Measurements from ENCODE around the gene ZNF205. TPM values are rescaled to one million over a fixed set of nuclear protein-coding genes. Genes with fewer than 3 reads are reported as not detected.

ZNF205 gene
- total and polyA plus RNA-seq, 2 of the 8 experiments (the other 6 are each of a cell fraction or from before 2014, with no cell fraction given), result 19.1 to 19.9 TPM

GRCh38 chr16:3140603-3141427 lies 28.4 kb downstream of the ZNF205 start:
- no peaks in the 10 kb centered on the region for H3K27me3 ChIP-seq (replicated peaks in 1 of 4; ENCODE audit: control insufficient read depth in 3 of 4, extremely low read depth in 1 of 4, insufficient read depth in 3 of 4, low read length in 3 of 4)
- ChIA-PET POLR2A (ENCODE audit: partially characterized antibody) (interaction anchor here (0.9 to 1.9 kb wide), 8 partner anchors 9 to 92 kb away, joined by 3 to 8 read pairs (median 4); partner anchors contain the start of gene ZSCAN10), CTCF (ENCODE audit: partially characterized antibody) (interaction anchor here (0.6 to 17.4 kb wide), 9 partner anchors 9 to 77 kb away, joined by 3 to 619 read pairs (median 6); partner anchors contain the start of genes ZNF205 and ZSCAN10)
- no peak overlapping the region for H2BK120ac ChIP-seq (replicated peaks; ENCODE audit: low read depth, low read length)
- H3K9me3 ChIP-seq (ENCODE audit: insufficient read depth in 2 of 2, low read depth in 1 of 2, low read length in 1 of 2), result no peaks in the 10 kb centered on the region
- no peak overlapping the region for H3K4ac ChIP-seq (replicated peaks; ENCODE audit: insufficient read length, low read depth, low read length)
- WGBS, 2 experiments (ENCODE audit: extremely low coverage in 1 of 2, insufficient coverage in 1 of 2, insufficient read length in 1 of 2, insufficient replicate concordance in 2 of 2, low coverage in 1 of 2, low lambda C conversion rate in 2 of 2, missing lambda C conversion rate in 1 of 2), result 95% methylated on average over 69 of the region's 69 CpGs; no CpG with 5 or more reads in 1 of the 2 experiments
- H3K9ac ChIP-seq (replicated peaks in 1 of 4; ENCODE audit: extremely low read depth in 1 of 4, low read depth in 3 of 4, low read length in 3 of 4), result no peak overlapping the region
- H3K4me2 ChIP-seq (ENCODE audit: insufficient read depth in 1 of 2, low read depth in 2 of 2, low read length in 2 of 2), result no peak overlapping the region
- no peak overlapping the region for H3K56ac ChIP-seq (replicated peaks; ENCODE audit: insufficient read length, low read depth, low read length)
- no peaks in the 10 kb centered on the region for H3K79me1 ChIP-seq (ENCODE audit: low read depth, low read length)
- H4K20me1 ChIP-seq (replicated peaks in 1 of 2; ENCODE audit: control insufficient read depth in 1 of 2, insufficient read depth in 2 of 2, low read length in 2 of 2), result peaks cover 0 to 7% of the 10 kb centered on the region in 2 experiments
- H2BK12ac ChIP-seq (ENCODE audit: low read depth, low read length), result no peak overlapping the region
- H4K5ac ChIP-seq (ENCODE audit: insufficient read length, low read depth, low read length), result no peak overlapping the region
- no peak overlapping the region for H2AK5ac ChIP-seq (ENCODE audit: low read depth, low read length)
- H3K36me3 ChIP-seq (ENCODE audit: control insufficient read depth in 2 of 4, insufficient read depth in 4 of 4, low read length in 3 of 4), result peaks cover 0 to 8% (median 3%) of the 10 kb centered on the region in 4 experiments; a peak in 4 of 8 replicates
- FAIRE-seq (no peak), DNase-seq (ENCODE audit: low read depth in 1 of 2, low spot score in 2 of 2) (no peak)
- H3K18ac ChIP-seq (ENCODE audit: extremely low read depth, low read length), result no peak overlapping the region
- no peak overlapping the region for H2BK20ac ChIP-seq (ENCODE audit: low read length)
- H3K14ac ChIP-seq (ENCODE audit: insufficient read length), result no peak overlapping the region
- H2BK5ac ChIP-seq (ENCODE audit: low read depth, low read length), result no peak overlapping the region
- no peaks in the 10 kb centered on the region for H3K4me1 ChIP-seq (replicated peaks in 1 of 4; ENCODE audit: control insufficient read depth in 3 of 4, insufficient read depth in 4 of 4, low read length in 3 of 4)
- no peak overlapping the region for H3K23ac ChIP-seq (ENCODE audit: insufficient read length)
- H2AFZ ChIP-seq (ENCODE audit: low read length), result no peak overlapping the region
- H2BK15ac ChIP-seq (ENCODE audit: low read length), result no peak overlapping the region
- no peak overlapping the region for H4K91ac ChIP-seq (replicated peaks; ENCODE audit: insufficient read length, low read length)
- no peak overlapping the region for H3K27ac ChIP-seq (ENCODE audit: low read depth, low read length)
- H3K79me2 ChIP-seq (ENCODE audit: control insufficient read depth in 1 of 2, insufficient read depth in 2 of 2, low read length in 2 of 2), result no peaks in the 10 kb centered on the region
- no peak overlapping the region; the same call in 1 of the 2 replicates for H4K8ac ChIP-seq (ENCODE audit: extremely low read depth, insufficient read depth, low read length)
- 0 out of 2 replicates have a peak, but pooled peaks cover 2% of the 10 kb centered on the region for H3K23me2 ChIP-seq (ENCODE audit: low read depth, low read length)
- H3K4me3 ChIP-seq (ENCODE audit: extremely low read depth in 1 of 4, insufficient read depth in 2 of 4, low read depth in 3 of 4, low read length in 4 of 4), result no peak overlapping the region
- TF ChIP-seq CTBP2 (IDR thresholded peaks at IDR 0.05; ENCODE audit: borderline replicate concordance, insufficient read depth, insufficient read length, low read length), result no peak

All from H1 (cell line).